Measurements from ENCODE around the gene SMIM1.

SMIM1 gene

GRCh38 chr1:3778590-3779264, 6.2 kb downstream of the SMIM1 start:
- Histone ChIP-seq H3K9me3 (ENCODE audit: control insufficient read depth, low read length) (no peaks in the 10 kb centered on the region), H3K4me2 (ENCODE audit: low read length) (no peak overlapping the region), H3K79me2 (no peaks in the 10 kb centered on the region), H3K9ac (no peak overlapping the region), H2AFZ (no peak overlapping the region), H3K27ac (no peak overlapping the region), H3K4me1 (no peaks in the 10 kb centered on the region), H3K36me3 (ENCODE audit: control insufficient read depth, insufficient read depth, low read length) (no peaks in the 10 kb centered on the region), H3K27me3 (ENCODE audit: control insufficient read depth, insufficient read depth, low read length) (no peaks in the 10 kb centered on the region), H3K4me3 (ENCODE audit: low read depth, low read length) (no peak overlapping the region)
- no peak for TF ChIP-seq CTCF (IDR thresholded peaks at IDR 0.05)

GRCh38 chr1:3779265-3779911, 6.8 kb downstream of the SMIM1 start:
- no peak for TF ChIP-seq CTCF (IDR thresholded peaks at IDR 0.05)
- Histone ChIP-seq H3K4me2 (ENCODE audit: low read length) (no peak overlapping the region), H3K4me3 (ENCODE audit: low read depth, low read length) (no peak overlapping the region), H3K27ac (no peak overlapping the region), H3K79me2 (no peaks in the 10 kb centered on the region), H3K9ac (no peak overlapping the region), H3K4me1 (no peaks in the 10 kb centered on the region), H3K9me3 (ENCODE audit: control insufficient read depth, low read length) (no peaks in the 10 kb centered on the region), H3K27me3 (ENCODE audit: control insufficient read depth, insufficient read depth, low read length) (no peaks in the 10 kb centered on the region), H2AFZ (no peak overlapping the region), H3K36me3 (ENCODE audit: control insufficient read depth, insufficient read depth, low read length) (no peaks in the 10 kb centered on the region)

- Histone ChIP-seq H3K27me3 (ENCODE audit: control insufficient read depth, insufficient read depth, low read length) (no peaks in the 10 kb centered on the region), H3K27ac (no peak overlapping the region), H3K9me3 (ENCODE audit: control insufficient read depth, low read length) (no peaks in the 10 kb centered on the region), H3K4me1 (no peaks in the 10 kb centered on the region), H3K79me2 (no peaks in the 10 kb centered on the region), H2AFZ (no peak overlapping the region), H3K36me3 (ENCODE audit: control insufficient read depth, insufficient read depth, low read length) (no peaks in the 10 kb centered on the region), H3K4me3 (ENCODE audit: low read depth, low read length) (no peak overlapping the region), H3K9ac (no peak overlapping the region), H3K4me2 (ENCODE audit: low read length) (no peak overlapping the region)
- TF ChIP-seq CTCF (IDR thresholded peaks at IDR 0.05): no peak
Observed at GRCh38 chr1:3779912-3780416, 7.4 kb downstream of the SMIM1 start.

- H3K4me1 ChIP-seq: no peaks in the 10 kb centered on the region
- no peaks in the 10 kb centered on the region for H3K36me3 ChIP-seq (ENCODE audit: control insufficient read depth, insufficient read depth, low read length)
- H3K27me3 ChIP-seq (ENCODE audit: control insufficient read depth, insufficient read depth, low read length): no peaks in the 10 kb centered on the region
- no peak overlapping the region for H3K4me3 ChIP-seq (ENCODE audit: low read depth, low read length)
- no peaks in the 10 kb centered on the region for H3K9me3 ChIP-seq (ENCODE audit: control insufficient read depth, low read length)
- H3K79me2 ChIP-seq: no peaks in the 10 kb centered on the region
- no peak overlapping the region for H3K9ac ChIP-seq
- no peak overlapping the region for H2AFZ ChIP-seq
- no peak overlapping the region for H3K4me2 ChIP-seq (ENCODE audit: low read length)
- no peak overlapping the region for H3K27ac ChIP-seq
- TF ChIP-seq CTCF (IDR thresholded peaks at IDR 0.05): no peak
Observed at GRCh38 chr1:3780901-3781300, 8.4 kb downstream of the SMIM1 start.
